NT2/D1 (cell line): ENCODE results near the gene MAD1L1.

Experiments
- DNase-seq: peaks from one replicate; pipeline ENCODE4 v3.0.0-alpha.2; 2011; ENCODE audit warnings: low read depth, low spot score
- H3K27me3 ChIP-seq: 2 replicates; pipeline ENCODE4 v1.6.0; 2011; ENCODE audit warnings: mild to moderate bottlenecking; ENCODE audit not compliant: insufficient read length, insufficient read depth
- H3K36me3 ChIP-seq: 2 replicates; pipeline ENCODE4 v1.6.1; 2011; ENCODE audit warnings: mild to moderate bottlenecking, low read length, mixed read lengths; ENCODE audit not compliant: insufficient read depth, insufficient read length
- H3K4me1 ChIP-seq: 2 replicates; pipeline ENCODE4 v1.5.1; 2011; ENCODE audit not compliant: insufficient read depth, insufficient read length
- H3K4me3 ChIP-seq: 2 replicates; pipeline ENCODE4 v1.5.1; 2011; ENCODE audit warnings: low read depth; ENCODE audit not compliant: insufficient read length
- H3K9ac ChIP-seq: 2 replicates; pipeline ENCODE4 v1.6.0; 2011; ENCODE audit warnings: low read depth; ENCODE audit not compliant: insufficient read length
- H3K9me3 ChIP-seq: 2 replicates; pipeline ENCODE4 v1.5.1; 2011; ENCODE audit warnings: mild to moderate bottlenecking, low read length; ENCODE audit not compliant: insufficient read depth
- SUZ12 ChIP-seq: IDR thresholded peaks from 2 replicates; pipeline ENCODE4 v1.6.1; 2011; ENCODE audit not compliant: insufficient read length, insufficient read depth; ENCODE audit errors: extremely low read depth
- YY1 ChIP-seq: IDR thresholded peaks from 2 replicates; pipeline ENCODE4 v1.6.1; 2011; ENCODE audit not compliant: insufficient read length, insufficient read depth
- ZNF274 ChIP-seq: IDR thresholded peaks from 2 replicates; pipeline ENCODE4 v1.6.1; 2011; ENCODE audit warnings: mild to moderate bottlenecking, low read depth, low read length

Gene MAD1L1

DNA sequence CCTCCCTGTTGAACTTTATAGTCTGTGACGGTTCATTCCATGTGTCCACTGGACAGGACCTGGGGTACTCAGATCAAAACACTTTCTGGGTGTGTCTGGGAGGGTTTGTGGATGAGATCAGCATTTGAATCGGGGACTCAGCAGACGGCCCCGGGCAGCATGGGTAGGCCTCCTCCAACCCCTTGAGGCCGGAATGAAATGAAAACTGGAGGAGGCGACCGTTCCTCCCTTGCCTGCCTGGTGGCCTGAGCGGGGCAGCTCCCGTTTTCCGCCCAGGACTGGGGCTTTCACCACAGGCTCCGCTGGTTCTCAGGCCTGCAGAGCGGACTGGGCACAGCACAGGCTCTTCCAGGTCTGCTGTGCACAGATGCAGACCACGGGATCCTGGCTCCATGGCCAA lies 247.7 kb downstream of the MAD1L1 start:
- DNase-seq, result no peak
- TF ChIP-seq ZNF274, result no peak
- no peak for TF ChIP-seq SUZ12
- no peak for TF ChIP-seq YY1
- Histone ChIP-seq H3K27me3 (no peaks in the 10 kb centered on the region), H3K4me3 (no peak overlapping the region), H3K9ac (no peak overlapping the region), H3K4me1 (peaks cover 10% of the 10 kb centered on the region), H3K9me3 (no peaks in the 10 kb centered on the region), H3K36me3 (peaks cover 16% of the 10 kb centered on the region)

DNA sequence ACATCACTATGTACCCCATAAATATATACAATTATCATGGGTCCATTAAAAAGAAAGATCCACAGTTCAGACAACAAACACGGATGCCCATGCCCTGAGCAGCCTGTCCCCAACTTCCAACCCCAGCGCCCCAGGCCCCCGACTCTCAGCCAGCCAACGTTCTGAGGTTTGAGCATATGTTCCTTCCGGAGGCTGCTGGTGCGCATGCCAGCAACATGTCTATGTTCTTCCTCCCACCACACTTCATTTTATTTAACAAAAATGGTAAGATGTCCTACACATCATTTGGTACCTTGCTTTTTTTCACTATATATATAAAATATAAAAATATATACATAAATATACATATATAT lies 250.9 kb downstream of the MAD1L1 start:
- Histone ChIP-seq H3K9me3 (peaks cover 21% of the 10 kb centered on the region; the same call in 1 of the 2 replicates), H3K27me3 (no peaks in the 10 kb centered on the region), H3K9ac (no peak overlapping the region), H3K4me1 (peaks cover 7% of the 10 kb centered on the region), H3K36me3 (peaks cover 40% of the 10 kb centered on the region), H3K4me3 (no peak overlapping the region)
- no peak for DNase-seq
- TF ChIP-seq ZNF274 (no peak), YY1 (no peak), SUZ12 (no peak)

DNA sequence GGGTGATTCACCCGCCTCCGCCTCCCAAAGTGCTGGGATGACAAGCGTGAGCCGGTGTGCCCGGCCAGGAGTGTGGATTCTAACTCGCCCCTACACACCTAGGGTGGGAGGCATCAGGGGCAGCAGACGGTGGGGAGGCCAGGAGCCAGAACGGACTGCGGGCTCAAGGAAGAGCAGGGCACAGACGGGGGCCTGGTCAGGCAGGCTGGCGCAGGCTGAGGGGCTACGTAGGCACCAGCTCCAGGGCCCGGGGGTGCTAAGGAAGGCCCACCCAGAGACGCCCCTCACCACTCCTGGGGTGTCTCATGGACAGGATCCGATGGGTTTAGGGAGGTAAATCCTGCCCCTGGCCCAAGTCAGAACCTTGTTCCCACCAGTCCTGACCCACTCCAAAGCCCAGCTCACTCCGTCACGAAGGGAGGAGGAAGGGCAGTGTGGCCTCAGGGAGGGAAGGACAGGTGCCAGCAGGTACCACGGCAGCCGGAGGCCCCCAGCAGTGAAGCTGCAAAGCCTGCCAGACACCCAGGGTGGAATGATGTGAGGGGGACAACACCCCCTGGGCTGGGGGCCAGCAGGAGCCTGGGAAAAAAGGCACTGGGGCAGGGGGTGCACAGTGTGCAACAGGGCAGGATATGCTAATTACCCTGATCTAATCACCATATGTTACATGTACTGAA lies 251.4 kb downstream of the MAD1L1 start:
- Histone ChIP-seq H3K27me3 (no peaks in the 10 kb centered on the region), H3K4me1 (peaks cover 7% of the 10 kb centered on the region), H3K4me3 (no peak overlapping the region), H3K36me3 (peaks cover 43% of the 10 kb centered on the region), H3K9ac (no peak overlapping the region), H3K9me3 (peaks cover 23% of the 10 kb centered on the region; the same call in 1 of the 2 replicates)
- no peak for DNase-seq
- no peak for TF ChIP-seq SUZ12
- TF ChIP-seq ZNF274, result no peak
- TF ChIP-seq YY1, result no peak

GRCh38 chr7:1979591-1980560 lies 252.9 kb downstream of the MAD1L1 start:
- H3K36me3 ChIP-seq, result peaks cover 49% of the 10 kb centered on the region

GRCh38 chr7:1978656-1979590 lies 253.8 kb downstream of the MAD1L1 start:
- Histone ChIP-seq H3K9ac (no peak overlapping the region), H3K27me3 (no peaks in the 10 kb centered on the region), H3K36me3 (peaks cover 50% of the 10 kb centered on the region), H3K4me3 (no peak overlapping the region), H3K9me3 (peaks cover 23% of the 10 kb centered on the region; the same call in 1 of the 2 replicates), H3K4me1 (no peaks in the 10 kb centered on the region)
- TF ChIP-seq ZNF274 (no peak), SUZ12 (no peak), YY1 (no peak)
- DNase-seq, result no peak

More at GRCh38 chr7:1979591-1980560, 252.9 kb downstream of the MAD1L1 start:
- DNase-seq, result no peak
- no peaks in the 10 kb centered on the region for H3K4me1 ChIP-seq
- no peaks in the 10 kb centered on the region for H3K27me3 ChIP-seq
- H3K4me3 ChIP-seq, result no peak overlapping the region
- H3K9ac ChIP-seq, result no peak overlapping the region
- H3K9me3 ChIP-seq, result peaks cover 23% of the 10 kb centered on the region; the same call in 1 of the 2 replicates
- no peak for TF ChIP-seq SUZ12
- no peak for TF ChIP-seq YY1
- TF ChIP-seq ZNF274, result no peak

DNA sequence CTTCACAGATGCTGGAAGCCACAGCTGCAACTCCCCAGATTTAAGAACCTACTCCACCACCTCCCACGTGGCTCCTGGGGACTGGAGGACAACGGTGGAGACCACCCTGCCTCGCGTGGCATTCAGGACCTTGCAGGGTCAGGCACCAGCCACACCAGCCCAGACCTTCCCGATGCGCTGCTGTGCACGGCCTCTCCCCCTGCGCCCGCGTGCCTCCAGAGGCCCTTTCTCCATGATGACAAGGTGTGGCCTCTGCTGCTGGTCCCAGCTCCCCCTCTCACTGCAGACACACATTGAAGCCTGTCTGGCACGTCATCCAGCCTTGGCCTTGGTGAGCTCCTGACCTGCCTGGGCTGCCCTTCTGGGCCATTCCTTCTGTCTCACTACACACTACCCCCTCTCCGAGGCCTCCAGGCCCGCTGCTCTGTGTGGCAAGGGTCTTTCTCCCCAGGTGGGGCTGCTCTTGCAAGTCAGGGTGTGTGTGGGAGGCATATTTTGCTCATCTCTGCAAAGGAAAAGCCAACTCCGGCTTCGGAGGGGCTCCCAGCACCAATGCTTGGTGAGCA lies 254.8 kb downstream of the MAD1L1 start:
- Histone ChIP-seq H3K9ac (no peak overlapping the region), H3K27me3 (no peaks in the 10 kb centered on the region), H3K9me3 (peaks cover 23% of the 10 kb centered on the region; the same call in 1 of the 2 replicates), H3K4me3 (no peak overlapping the region), H3K4me1 (no peaks in the 10 kb centered on the region), H3K36me3 (peaks cover 57% of the 10 kb centered on the region)
- TF ChIP-seq ZNF274 (no peak), YY1 (no peak), SUZ12 (no peak)
- DNase-seq, result no peak
